OCI-LY7 (cell line): ENCODE measurements around the gene FBXL14. TPM values are rescaled to one million over a fixed set of nuclear protein-coding genes. Genes with fewer than 3 reads are reported as not detected.

ENCODE experiments used
- BruUV-seq: library from RNA; stranded (reverse); fragments of 400-500 nt; replicated peaks from 2 replicates; lab custom pipeline; 2021; lab: Mats Ljungman, UMichigan
- CTCF ChIA-PET: fragments of 300-600 bp; sonication (Branson Sonifier 250); formaldehyde crosslinking; loops from one replicate; lab custom pipeline; 2022; ENCODE audit warnings: antibody characterized with exemption; ENCODE audit not compliant: unreplicated experiment; lab: Charles Lee
- POLR2A ChIA-PET: fragments of 300-600 bp; sonication (Branson Sonifier 250); formaldehyde crosslinking; loops from one replicate; lab custom pipeline; 2022; ENCODE audit warnings: antibody characterized with exemption; lab: Charles Lee
- DNase-seq: peaks from one replicate; pipeline ENCODE4 v3.0.0-alpha.2; 2015; ENCODE audit warnings: low spot score
- H2AFZ ChIP-seq: fragments of 200-600 bp; sonication (generic), shearing (Covaris generic); 2 replicates; pipeline ENCODE4 v1.6.1; 2014; ENCODE audit warnings: mild to moderate bottlenecking, antibody characterized with exemption, low read length, moderate library complexity
- H3K27ac ChIP-seq: fragments of 200-600 bp; sonication (generic); 2 replicates; pipeline ENCODE4 v1.5.1; 2014; ENCODE audit warnings: mixed run types, low read depth, mild to moderate bottlenecking, moderate library complexity, low read length, inconsistent platforms; ENCODE audit not compliant: poor library complexity, severe bottlenecking
- H3K36me3 ChIP-seq: fragments of 200-600 bp; sonication (generic); 2 replicates; pipeline ENCODE4 v1.6.1; 2014; ENCODE audit warnings: mild to moderate bottlenecking, antibody characterized with exemption, low read length, moderate library complexity, mixed read lengths; ENCODE audit not compliant: insufficient read depth
- H3K4me1 ChIP-seq: fragments of 200-600 bp; sonication (generic); 2 replicates; pipeline ENCODE4 v1.5.1; 2014; ENCODE audit warnings: mild to moderate bottlenecking, low read length; ENCODE audit not compliant: insufficient read depth, poor library complexity, severe bottlenecking
- H3K4me2 ChIP-seq: fragments of 200-600 bp; sonication (generic); 2 replicates; pipeline ENCODE4 v1.6.1; 2014; ENCODE audit warnings: mild to moderate bottlenecking, low read length
- H3K4me3 ChIP-seq: fragments of 200-600 bp; sonication (generic); 2 replicates; pipeline ENCODE4 v1.5.1; 2014; ENCODE audit warnings: mild to moderate bottlenecking, low read depth, low read length; ENCODE audit not compliant: poor library complexity, severe bottlenecking
- H3K79me2 ChIP-seq: fragments of 200-600 bp; sonication (generic); 2 replicates; pipeline ENCODE4 v1.6.1; 2016; ENCODE audit warnings: low read depth, mild to moderate bottlenecking, low read length, moderate library complexity, mixed read lengths; ENCODE audit not compliant: insufficient read depth
- H3K9me2 ChIP-seq: fragments of 200-600 bp; sonication (generic); 2 replicates; pipeline ENCODE4 v1.6.1; 2016; ENCODE audit warnings: mild to moderate bottlenecking, low read length, mixed read lengths; ENCODE audit not compliant: insufficient read depth
- H3K9me3 ChIP-seq: fragments of 200-600 bp; sonication (generic); 2 replicates; pipeline ENCODE4 v1.6.1; 2014; ENCODE audit warnings: mild to moderate bottlenecking, mixed run types, low read length, mixed read lengths
- H4K20me1 ChIP-seq: fragments of 200-600 bp; sonication (generic); 2 replicates; pipeline ENCODE4 v1.6.1; 2014; ENCODE audit warnings: mild to moderate bottlenecking, antibody characterized with exemption, low read length, moderate library complexity, mixed read lengths; ENCODE audit not compliant: insufficient read depth
- CTCF ChIP-seq: fragments of 200-600 bp; sonication (generic); conservative IDR thresholded peaks from 2 replicates; pipeline ENCODE4 v1.5.1; 2014; ENCODE audit warnings: mild to moderate bottlenecking, antibody characterized with exemption, low read length, moderate library complexity, mixed read lengths
- EZH2phosphoT487 ChIP-seq: fragments of 200-600 bp; sonication (generic); IDR thresholded peaks from 2 replicates; pipeline ENCODE4 v1.6.1; 2018; ENCODE audit warnings: low read depth, borderline replicate concordance, mild to moderate bottlenecking, mixed run types, antibody characterized with exemption, low read length, moderate library complexity, mixed read lengths
- intact Hi-C: fragments of 100-400 bp; cut with micrococcal nuclease; formaldehyde crosslinking; loops from one replicate; pipeline ENCODE4 v1.10.0; 2022; ENCODE audit not compliant: unreplicated experiment
- total RNA-seq, 2 experiments: library from RNA; depleted of rRNA in 1 of 2; stranded (reverse); fragments of >200 nt in 1 of 2; shearing (Covaris generic) in 1 of 2; gene quantifications; 2 replicates each; pipeline ENCODE4 v1.2.3, GENCODE V29; 2014 to 2022

The FBXL14 gene
- total RNA-seq, 2 experiments from 2014 or later: 33.4 to 45.5 TPM

GRCh38 chr12:1619587-1619986 lies 25.2 kb upstream of the FBXL14 start:
- no peak overlapping the region for H3K4me2 ChIP-seq
- DNase-seq: no peak
- no peaks in the 10 kb centered on the region for H4K20me1 ChIP-seq
- no peaks in the 10 kb centered on the region for H3K36me3 ChIP-seq
- no peak overlapping the region for H3K4me3 ChIP-seq
- H2AFZ ChIP-seq: no peak overlapping the region
- H3K4me1 ChIP-seq: peaks cover 10% of the 10 kb centered on the region
- no peaks in the 10 kb centered on the region for H3K9me3 ChIP-seq
- H3K9me2 ChIP-seq: no peaks in the 10 kb centered on the region
- TF ChIP-seq CTCF: no peak
- no peak overlapping the region for H3K27ac ChIP-seq
- ChIA-PET POLR2A (interaction anchor here (0.6 kb wide), 1 partner anchor 21 kb away, joined by 3 read pairs; no protein-coding TSS in a partner anchor), CTCF (interaction anchor here (0.8 kb wide), 1 partner anchor 11 kb away, joined by 3 read pairs; no protein-coding TSS in a partner anchor)
- no peaks in the 10 kb centered on the region for H3K79me2 ChIP-seq
- BruUV-seq: no TSS peak
- intact Hi-C loops: no loop called here

DNA sequence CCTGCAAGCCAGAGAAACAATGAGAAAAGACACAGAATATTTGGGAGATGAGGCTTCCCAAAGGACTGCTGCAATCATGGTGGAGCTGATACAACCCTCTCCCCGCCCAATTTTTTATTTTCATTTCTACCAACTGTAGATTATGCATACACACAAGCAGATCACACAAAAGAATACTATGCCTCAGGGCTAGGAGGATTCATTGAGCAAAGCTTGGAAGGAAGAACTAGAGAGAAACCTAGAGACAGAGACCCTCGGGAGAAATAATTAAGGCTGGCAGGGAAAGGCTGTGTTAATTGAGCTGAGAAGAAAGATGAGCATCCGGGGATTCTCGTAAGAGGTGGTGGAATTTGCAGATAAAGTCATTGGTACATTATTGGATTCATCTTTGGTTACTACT lies 24.8 kb upstream of the FBXL14 start:
- H3K4me2 ChIP-seq: no peak overlapping the region
- H3K79me2 ChIP-seq: no peaks in the 10 kb centered on the region
- no TSS peak for BruUV-seq
- H3K27ac ChIP-seq: no peak overlapping the region
- no peaks in the 10 kb centered on the region for H3K9me3 ChIP-seq
- H3K9me2 ChIP-seq: no peaks in the 10 kb centered on the region
- no peaks in the 10 kb centered on the region for H4K20me1 ChIP-seq
- intact Hi-C loops: no loop called here
- DNase-seq: no peak
- CTCF ChIA-PET: interaction anchor here (0.8 kb wide), 1 partner anchor 11 kb away, joined by 3 read pairs; no protein-coding TSS in a partner anchor
- H3K4me3 ChIP-seq: no peak overlapping the region
- H3K4me1 ChIP-seq: peaks cover 10% of the 10 kb centered on the region
- POLR2A ChIA-PET: interaction anchor here (0.6 kb wide), 1 partner anchor 21 kb away, joined by 3 read pairs; no protein-coding TSS in a partner anchor
- H2AFZ ChIP-seq: no peak overlapping the region
- TF ChIP-seq CTCF (no peak), EZH2phosphoT487 (no peak)
- H3K36me3 ChIP-seq: no peaks in the 10 kb centered on the region

DNA sequence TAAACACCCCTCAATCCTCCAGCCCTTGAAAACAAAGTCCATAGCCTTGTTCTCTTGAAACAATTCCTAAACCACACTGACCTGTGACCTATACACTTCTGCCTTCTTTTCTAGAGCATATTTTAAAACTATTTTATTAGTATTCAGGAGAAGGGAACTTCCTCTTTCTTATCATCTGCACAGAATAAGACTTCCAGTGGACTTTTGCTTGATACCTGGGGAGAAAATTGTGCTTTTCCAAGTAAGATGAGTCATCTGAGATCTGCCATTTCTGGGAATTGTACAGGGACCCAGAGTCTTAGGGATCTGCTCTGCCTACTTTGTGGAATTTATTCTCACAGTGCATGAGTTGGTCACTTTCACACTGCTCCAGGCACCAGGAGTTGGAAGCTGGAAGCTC lies 24.1 kb upstream of the FBXL14 start:
- CTCF ChIA-PET: no interaction called here
- peaks cover 10% of the 10 kb centered on the region for H3K4me1 ChIP-seq
- no peak overlapping the region for H3K4me3 ChIP-seq
- intact Hi-C loops: no loop called here
- no peaks in the 10 kb centered on the region for H3K79me2 ChIP-seq
- no peaks in the 10 kb centered on the region for H3K36me3 ChIP-seq
- H4K20me1 ChIP-seq: no peaks in the 10 kb centered on the region
- H3K27ac ChIP-seq: no peak overlapping the region
- H3K9me3 ChIP-seq: no peaks in the 10 kb centered on the region
- POLR2A ChIA-PET: no interaction called here
- no peak overlapping the region for H3K4me2 ChIP-seq
- H2AFZ ChIP-seq: no peak overlapping the region
- TF ChIP-seq EZH2phosphoT487: no peak
- no peak for TF ChIP-seq CTCF
- no peak for DNase-seq
- H3K9me2 ChIP-seq: no peaks in the 10 kb centered on the region
- BruUV-seq: no TSS peak
